ENCODE data around the gene FSD1.

The FSD1 gene

GRCh38 chr19:4319067-4319718 is 14.8 kb downstream of the FSD1 start:
- DNase-seq (ENCODE audit: low read depth in 2 of 2), result no peak

- no peak for DNase-seq (ENCODE audit: low read depth in 2 of 2)
Observed at GRCh38 chr19:4320419-4320818, 16.0 kb downstream of the FSD1 start.

- DNase-seq (ENCODE audit: low read depth in 2 of 2), result no peak
Observed at GRCh38 chr19:4322942-4323665, 18.7 kb downstream of the FSD1 start.

GRCh38 chr19:4323692-4324091 is 19.3 kb downstream of the FSD1 start:
- no peak for DNase-seq (ENCODE audit: low read depth in 2 of 2)

GRCh38 chr19:4324228-4324627 is 19.8 kb downstream of the FSD1 start:
- no peak for DNase-seq (ENCODE audit: low read depth in 2 of 2)

GRCh38 chr19:4326215-4326836 is 21.9 kb downstream of the FSD1 start:
- no peak for DNase-seq (ENCODE audit: low read depth in 2 of 2)

- DNase-seq (ENCODE audit: low read depth in 2 of 2), result no peak
Observed at GRCh38 chr19:4326837-4327251, 22.4 kb downstream of the FSD1 start.

- DNase-seq (ENCODE audit: low read depth in 2 of 2), result peak; percentile 55 to 74
Observed at GRCh38 chr19:4327252-4327876, 23.0 kb downstream of the FSD1 start.

- DNase-seq (ENCODE audit: low read depth in 2 of 2), result no peak
Observed at GRCh38 chr19:4327877-4328242, 23.5 kb downstream of the FSD1 start.

- DNase-seq (ENCODE audit: low read depth in 2 of 2), result peak; percentile 98 to 99
Observed at GRCh38 chr19:4328243-4328990, 24.0 kb downstream of the FSD1 start.

GRCh38 chr19:4328991-4329681 is 24.7 kb downstream of the FSD1 start:
- DNase-seq (ENCODE audit: low read depth in 2 of 2), result peak in 1 of 2 donors; percentile 54

GRCh38 chr19:4329858-4330257 is 25.5 kb downstream of the FSD1 start:
- DNase-seq (ENCODE audit: low read depth in 2 of 2), result no peak

GRCh38 chr19:4334929-4335570 is 30.7 kb downstream of the FSD1 start:
- no peak for DNase-seq (ENCODE audit: low read depth in 2 of 2)

GRCh38 chr19:4337906-4338440 is 33.6 kb downstream of the FSD1 start:
- DNase-seq (ENCODE audit: low read depth in 2 of 2), result no peak

- DNase-seq (ENCODE audit: low read depth in 2 of 2), result no peak
Observed at GRCh38 chr19:4338441-4339355, 34.3 kb downstream of the FSD1 start, which contains the start of gene STAP2. Gene STAP2 (minus strand): TSS chr19:4338827. CDS start chr19:4338753, 74 bp downstream.

GRCh38 chr19:4342314-4342614 is 37.9 kb downstream of the FSD1 start:
- DNase-seq (ENCODE audit: low read depth in 2 of 2), result no peak

- peak; percentile 79 to 81 for DNase-seq (ENCODE audit: low read depth in 2 of 2)
Observed at GRCh38 chr19:4342615-4343369, 38.4 kb downstream of the FSD1 start.
